HepG2 (cell line): ENCODE data around the gene IRX4. TPM values are rescaled to one million over a fixed set of nuclear protein-coding genes. Genes with fewer than 3 reads are reported as not detected.

ENCODE experiments used
- ATAC-seq: fragments of 200-7000 bp; cut with Tn5 transposase; 3 replicates; pipeline ENCODE4 v1.9.1; 2020; ENCODE audit warnings: mild to moderate bottlenecking, moderate library complexity
- BruUV-seq: library from RNA; stranded (reverse); fragments of 400-500 nt; replicated peaks from 2 replicates; lab custom pipeline; 2021; lab: Mats Ljungman, UMichigan
- CTCF ChIA-PET: fragments of 300-600 bp; formaldehyde crosslinking; extraction: SDS; loops from one replicate; lab custom pipeline; 2021; ENCODE audit warnings: low total read pairs, inconsistent platforms, low intra/inter-chr PET ratio; lab: Yijun Ruan, JAX
- POLR2A ChIA-PET: fragments of 350-600 bp; sonication (Branson Sonifier 250); formaldehyde crosslinking; loops from one replicate; lab custom pipeline; 2020; ENCODE audit warnings: antibody characterized with exemption, inconsistent platforms; lab: Yijun Ruan, JAX
- DNase-seq: peaks from one replicate; pipeline ENCODE4 v3.0.0-alpha.2; 2015; ENCODE audit warnings: low spot score
- FAIRE-seq: peaks from 3 replicates; lab custom pipeline; 2011; peaks lifted over from hg19 to GRCh38; lab: Jason Lieb, UNC
- H2AFZ ChIP-seq: one replicate; pipeline ENCODE4 v1.6.1; 2011; ENCODE audit warnings: low read length, inconsistent platforms
- H3K27ac ChIP-seq: fragments of 300-600 bp; 3 replicates; pipeline ENCODE4 v1.8.0; 2011; ENCODE audit warnings: mixed run types, mild to moderate bottlenecking, mixed read lengths, low read length, inconsistent platforms; ENCODE audit not compliant: insufficient read depth; ENCODE audit errors: extremely low read length
- H3K27me3 ChIP-seq, 2 experiments: fragments of 200-600 bp in 1 of 2; 2 replicates in 1 of 2; 3 replicates in 1 of 2; pipeline versions ENCODE4 v1.6.0 to v1.8.0; 2011; ENCODE audit warnings: low read length in 2 of 2, mild to moderate bottlenecking in 2 of 2, moderate library complexity in 2 of 2, inconsistent platforms in 1 of 2; ENCODE audit not compliant: insufficient read depth in 2 of 2, control insufficient read depth in 1 of 2
- H3K36me3 ChIP-seq, 2 experiments: fragments of 200-600 bp in 1 of 2; replicated peaks in 1 of 2; 2 replicates in 1 of 2; 3 replicates in 1 of 2; pipeline versions ENCODE4 v1.5.1 to v1.8.0; 2011; ENCODE audit warnings: low read length in 2 of 2, inconsistent platforms in 1 of 2; ENCODE audit not compliant: insufficient read depth in 2 of 2, control insufficient read depth in 1 of 2
- H3K4me1 ChIP-seq: 2 replicates; pipeline ENCODE4 v1.5.1; 2012; ENCODE audit warnings: low read length, inconsistent platforms; ENCODE audit not compliant: insufficient read depth
- H3K4me2 ChIP-seq: 2 replicates; pipeline ENCODE4 v1.6.0; 2011; ENCODE audit warnings: low read depth, low read length, inconsistent platforms
- H3K4me3 ChIP-seq, 3 experiments: fragments of 200-600 bp in 1 of 3; sonication (generic), shearing (Covaris generic) in 1 of 3; replicated peaks in 1 of 3; 2 replicates each; pipeline ENCODE4 v1.5.1; 2011 to 2016; ENCODE audit warnings: low read length in 3 of 3, inconsistent platforms in 2 of 3, low read depth in 2 of 3, mild to moderate bottlenecking in 2 of 3, control low read depth in 1 of 3, mixed read lengths in 1 of 3; ENCODE audit not compliant: insufficient read depth in 1 of 3
- H3K79me2 ChIP-seq: one replicate; pipeline ENCODE4 v1.6.1; 2011; ENCODE audit warnings: low read length, inconsistent platforms; ENCODE audit not compliant: insufficient read depth
- H3K9ac ChIP-seq: 2 replicates; pipeline ENCODE4 v1.6.0; 2011; ENCODE audit warnings: mild to moderate bottlenecking, low read depth, low read length, inconsistent platforms; ENCODE audit not compliant: insufficient read depth
- H3K9me3 ChIP-seq: 2 replicates; pipeline ENCODE4 v1.5.1; 2012; ENCODE audit warnings: mild to moderate bottlenecking, low read length
- H4K20me1 ChIP-seq: 2 replicates; pipeline ENCODE4 v1.6.0; 2011; ENCODE audit warnings: inconsistent platforms, mild to moderate bottlenecking, low read length, moderate library complexity; ENCODE audit not compliant: insufficient read depth
- CBFB ChIP-seq: sonication (generic); formaldehyde crosslinking; IDR thresholded peaks from 2 replicates; pipeline ENCODE4 v1.4.0; 2020; ENCODE audit warnings: missing genetic modification reagents
- DPF2 ChIP-seq: sonication (generic); formaldehyde crosslinking; IDR thresholded peaks from 2 replicates; pipeline ENCODE4 v1.4.0; 2020; ENCODE audit warnings: mild to moderate bottlenecking, low read depth, missing genetic modification reagents, borderline replicate concordance
- KLF13 ChIP-seq: sonication (generic); formaldehyde crosslinking; IDR thresholded peaks from 2 replicates; pipeline ENCODE4 v1.4.0; 2020; ENCODE audit warnings: mild to moderate bottlenecking, missing genetic modification reagents
- PRMT3 ChIP-seq: sonication (generic); formaldehyde crosslinking; IDR thresholded peaks from 2 replicates; pipeline ENCODE4 v1.8.1; 2022; ENCODE audit warnings: low read depth, mild to moderate bottlenecking, moderate library complexity, missing genetic modification reagents, borderline replicate concordance
- SAFB2 ChIP-seq: sonication (generic); formaldehyde crosslinking; IDR thresholded peaks from 2 replicates; pipeline ENCODE4 v1.5.1; 2020; ENCODE audit warnings: missing genetic modification reagents, low read depth, mild to moderate bottlenecking, borderline replicate concordance
- ZNF496 ChIP-seq: sonication (generic); formaldehyde crosslinking; IDR thresholded peaks from 2 replicates; pipeline ENCODE4 v1.8.1; 2023; ENCODE audit warnings: mild to moderate bottlenecking, moderate library complexity, missing genetic modification reagents; ENCODE audit not compliant: insufficient replicate concordance
- ZNF709 ChIP-seq: sonication (generic); formaldehyde crosslinking; IDR thresholded peaks from 2 replicates; pipeline ENCODE4 v1.5.0; 2020; ENCODE audit warnings: mild to moderate bottlenecking, missing genetic modification reagents
- WGBS: methylation state at CpG from one replicate; pipeline ENCODE4 v1.1.6; 2017; ENCODE audit warnings: low lambda C conversion rate; 5-methylcytosine and 5-hydroxymethylcytosine counted together
- in situ Hi-C: cut with HindIII; loops from 2 replicates; pipeline ENCODE4 v1.10.0; 2017; ENCODE audit warnings: low pct_unique_long_range_greater_than_20kb; ENCODE audit not compliant: extremely low pct_ligation_motif_present
- intact Hi-C: fragments of 100-400 bp; cut with micrococcal nuclease; formaldehyde crosslinking; loops from one replicate; pipeline ENCODE4 v1.10.0; 2022; ENCODE audit not compliant: unreplicated experiment
- polyA plus RNA-seq, 8 experiments: library from polyadenylated mRNA; depleted of rRNA in 3 of 8; stranded (reverse) in 7 of 8; unstranded in 1 of 8; fragments of >200 nt; fragmentation: Illumina TruSeq in 4 of 8; extraction: Trizol in 4 of 8; gene quantifications; 2 replicates each; pipeline versions ENCODE4 v1.2.1 to v1.2.3, GENCODE V29; 2011 to 2016; ENCODE audit warnings: low read depth in 4 of 8, missing spikeins in 1 of 8, mixed read lengths in 1 of 8; ENCODE audit not compliant: insufficient read depth in 1 of 8
- total RNA-seq, 5 experiments: library from RNA; depleted of rRNA; stranded (reverse); fragments of >200 nt; fragmentation: Illumina TruSeq; extraction: Trizol; gene quantifications; 2 replicates each; pipeline ENCODE4 v1.2.3, GENCODE V29; 2016; ENCODE audit warnings: low read depth in 1 of 5
- TF ChIP-seq, protein P1 (sequence below): sonication (generic); formaldehyde crosslinking; IDR thresholded peaks from 2 replicates; pipeline ENCODE4; 2020; ENCODE audit warnings: missing genetic modification reagents, mild to moderate bottlenecking, borderline replicate concordance

The IRX4 gene
- total and polyA plus RNA-seq, 2 of the 13 experiments (the other 11 are each of a cell fraction or from before 2014, with no cell fraction given) = not detected

DNA sequence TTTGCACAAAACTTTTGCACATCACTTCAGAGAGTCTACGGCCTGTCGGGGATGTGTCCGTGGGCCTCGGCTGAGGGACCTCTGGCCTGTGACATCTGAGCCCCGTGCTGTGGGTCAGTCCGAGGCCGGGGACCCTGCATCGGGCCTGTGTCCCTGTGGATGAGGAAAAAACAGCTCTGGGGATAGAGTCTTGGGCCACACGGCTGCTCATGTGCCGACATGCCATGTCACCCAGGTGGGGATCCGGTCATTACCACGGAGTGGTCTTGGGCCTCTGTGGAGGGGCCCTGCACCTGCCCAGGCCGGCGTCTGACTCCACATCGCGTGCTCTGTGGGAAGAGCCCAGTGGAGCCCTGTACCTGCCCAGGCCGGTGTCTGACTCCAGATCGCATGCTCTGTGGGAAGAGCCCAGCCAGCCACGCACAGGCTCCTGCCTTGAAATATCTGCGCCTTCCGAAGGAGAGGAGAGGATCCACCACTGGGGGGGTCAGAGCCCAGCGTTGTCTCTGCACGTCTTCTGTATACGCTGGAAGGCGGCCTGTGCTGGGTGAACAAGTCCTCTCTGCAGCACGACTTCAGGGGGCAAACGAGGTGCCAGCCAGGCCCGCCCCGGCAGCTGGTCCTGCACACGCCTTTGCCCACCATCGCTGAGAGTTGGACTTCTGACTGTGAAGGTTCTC lies 27.5 kb upstream of the IRX4 start:
- no peak overlapping the region for H3K9ac ChIP-seq
- intact Hi-C loops (no loop called here), in situ Hi-C loops (no loop called here)
- FAIRE-seq = no peak
- H4K20me1 ChIP-seq = no peaks in the 10 kb centered on the region
- H3K9me3 ChIP-seq = no peaks in the 10 kb centered on the region
- H3K4me3 ChIP-seq = no peak overlapping the region
- no peak overlapping the region for H3K27ac ChIP-seq
- H3K27me3 ChIP-seq = peaks cover 10 to 54% of the 10 kb centered on the region in 2 experiments
- no peak overlapping the region for H2AFZ ChIP-seq
- TF ChIP-seq ZNF496 (CRISPR knock-in tag) = no peak
- 8% methylated on average over 8 of the region's 31 CpGs for WGBS
- ChIA-PET CTCF (no interaction called here), POLR2A (no interaction called here)
- H3K4me1 ChIP-seq = no peaks in the 10 kb centered on the region
- H3K36me3 ChIP-seq = no peaks in the 10 kb centered on the region
- BruUV-seq = no TSS peak
- no peak for ATAC-seq
- H3K79me2 ChIP-seq = no peaks in the 10 kb centered on the region
- DNase-seq = no peak
- H3K4me2 ChIP-seq = no peak overlapping the region

DNA sequence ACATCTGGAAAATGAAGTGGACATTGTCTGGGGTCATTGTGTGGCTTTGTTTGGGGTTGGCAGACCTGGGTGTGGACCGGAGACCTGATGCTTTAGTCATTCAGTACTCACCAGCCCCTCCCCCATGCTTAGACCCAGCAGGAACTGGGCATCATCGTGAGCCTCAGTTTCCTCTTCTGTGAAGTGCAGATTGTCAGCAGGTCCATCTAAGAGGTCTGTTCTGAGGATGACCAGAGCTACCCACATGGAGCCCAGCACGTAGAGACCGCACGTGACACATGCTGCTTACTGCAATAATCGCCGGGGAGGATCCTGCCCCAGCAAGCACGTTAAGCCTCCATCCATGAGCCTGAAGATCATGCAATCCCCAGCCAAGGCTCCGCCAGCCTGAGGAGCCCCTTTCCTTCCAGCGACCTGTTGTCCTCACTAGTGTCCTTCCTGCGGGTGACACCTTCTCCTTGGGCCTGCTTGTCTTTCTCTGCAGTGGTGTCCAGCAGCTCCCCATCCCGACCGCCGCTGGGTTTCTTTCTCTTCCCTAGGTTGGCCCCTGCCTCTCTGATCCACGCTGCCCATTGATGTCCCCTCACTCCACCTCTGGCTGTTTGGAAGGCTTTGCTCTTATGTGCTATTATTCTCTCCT lies 26.7 kb upstream of the IRX4 start:
- no peaks in the 10 kb centered on the region for H3K9me3 ChIP-seq
- POLR2A ChIA-PET = no interaction called here
- H3K9ac ChIP-seq = no peak overlapping the region
- no TSS peak for BruUV-seq
- ATAC-seq = no peak
- no peak for FAIRE-seq
- no peak overlapping the region for H2AFZ ChIP-seq
- WGBS = 29% methylated on average over 6 of the region's 15 CpGs
- peaks cover 10 to 54% of the 10 kb centered on the region in 2 experiments for H3K27me3 ChIP-seq
- no peaks in the 10 kb centered on the region for H3K36me3 ChIP-seq
- no peaks in the 10 kb centered on the region for H3K4me1 ChIP-seq
- CTCF ChIA-PET = no interaction called here
- H3K79me2 ChIP-seq = no peaks in the 10 kb centered on the region
- H3K4me2 ChIP-seq = no peak overlapping the region
- no peak overlapping the region for H3K27ac ChIP-seq
- in situ Hi-C loops (no loop called here), intact Hi-C loops (no loop called here)
- DNase-seq = no peak
- TF ChIP-seq, protein P1, sequence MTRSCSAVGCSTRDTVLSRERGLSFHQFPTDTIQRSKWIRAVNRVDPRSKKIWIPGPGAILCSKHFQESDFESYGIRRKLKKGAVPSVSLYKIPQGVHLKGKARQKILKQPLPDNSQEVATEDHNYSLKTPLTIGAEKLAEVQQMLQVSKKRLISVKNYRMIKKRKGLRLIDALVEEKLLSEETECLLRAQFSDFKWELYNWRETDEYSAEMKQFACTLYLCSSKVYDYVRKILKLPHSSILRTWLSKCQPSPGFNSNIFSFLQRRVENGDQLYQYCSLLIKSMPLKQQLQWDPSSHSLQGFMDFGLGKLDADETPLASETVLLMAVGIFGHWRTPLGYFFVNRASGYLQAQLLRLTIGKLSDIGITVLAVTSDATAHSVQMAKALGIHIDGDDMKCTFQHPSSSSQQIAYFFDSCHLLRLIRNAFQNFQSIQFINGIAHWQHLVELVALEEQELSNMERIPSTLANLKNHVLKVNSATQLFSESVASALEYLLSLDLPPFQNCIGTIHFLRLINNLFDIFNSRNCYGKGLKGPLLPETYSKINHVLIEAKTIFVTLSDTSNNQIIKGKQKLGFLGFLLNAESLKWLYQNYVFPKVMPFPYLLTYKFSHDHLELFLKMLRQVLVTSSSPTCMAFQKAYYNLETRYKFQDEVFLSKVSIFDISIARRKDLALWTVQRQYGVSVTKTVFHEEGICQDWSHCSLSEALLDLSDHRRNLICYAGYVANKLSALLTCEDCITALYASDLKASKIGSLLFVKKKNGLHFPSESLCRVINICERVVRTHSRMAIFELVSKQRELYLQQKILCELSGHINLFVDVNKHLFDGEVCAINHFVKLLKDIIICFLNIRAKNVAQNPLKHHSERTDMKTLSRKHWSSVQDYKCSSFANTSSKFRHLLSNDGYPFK (CRISPR knock-in tag) = no peak
- TF ChIP-seq KLF13 = no peak
- TF ChIP-seq ZNF709 (CRISPR knock-in tag) = no peak
- no peak for TF ChIP-seq PRMT3
- TF ChIP-seq DPF2 (CRISPR knock-in tag) = no peak
- no peak for TF ChIP-seq CBFB (CRISPR knock-in tag)
- no peak for TF ChIP-seq SAFB2 (CRISPR knock-in tag)
- H4K20me1 ChIP-seq = no peaks in the 10 kb centered on the region
- no peak overlapping the region for H3K4me3 ChIP-seq
